ENCODE results near the gene GAS6.
"Not testable (repeated sequence)": the region's sequence is repeated elsewhere in the genome, so short reads cannot be mapped to it uniquely, and the experiment has no call there.

GAS6 gene

DNA sequence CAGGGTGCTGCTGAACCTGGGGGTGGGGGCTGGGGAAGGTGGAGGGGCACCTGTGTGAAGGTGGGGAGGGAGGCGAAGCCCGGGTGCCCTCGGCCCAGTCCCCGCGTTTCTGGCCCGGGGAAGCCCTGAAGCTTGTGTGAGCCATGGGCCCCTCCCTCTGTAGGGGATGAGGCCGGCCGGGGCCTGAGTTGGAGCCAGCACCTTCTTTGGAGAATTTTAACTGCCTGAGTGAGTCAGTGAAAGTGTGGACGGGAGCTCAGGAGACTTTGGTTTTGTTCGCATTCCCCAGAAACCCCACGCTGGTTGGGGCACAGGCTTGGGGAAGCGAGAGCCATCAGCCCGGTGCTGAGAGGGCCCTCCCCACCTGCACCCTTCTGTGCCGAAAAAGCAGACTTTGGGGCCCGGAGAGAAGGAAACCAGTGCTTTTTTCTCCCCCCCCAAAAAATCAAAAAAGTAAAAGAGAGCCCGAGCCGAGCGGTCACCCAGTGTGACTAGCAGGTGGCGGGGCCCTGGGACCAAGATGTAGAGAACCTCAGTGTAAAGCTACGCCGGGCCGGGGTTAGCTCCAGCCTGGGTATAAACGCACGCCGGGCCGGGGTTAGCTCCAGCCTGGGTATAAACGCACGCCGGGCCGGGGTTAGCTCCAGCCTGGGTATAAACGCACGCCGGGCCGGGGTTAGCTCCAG is 59.7 kb downstream of the GAS6 start:
- DNase-seq, result no peak

- no peak for DNase-seq
Observed at GRCh38 chr13:113803409-113804016, 60.4 kb downstream of the GAS6 start.

- DNase-seq, result no peak
Observed at GRCh38 chr13:113802761-113803160, 61.1 kb downstream of the GAS6 start.

DNA sequence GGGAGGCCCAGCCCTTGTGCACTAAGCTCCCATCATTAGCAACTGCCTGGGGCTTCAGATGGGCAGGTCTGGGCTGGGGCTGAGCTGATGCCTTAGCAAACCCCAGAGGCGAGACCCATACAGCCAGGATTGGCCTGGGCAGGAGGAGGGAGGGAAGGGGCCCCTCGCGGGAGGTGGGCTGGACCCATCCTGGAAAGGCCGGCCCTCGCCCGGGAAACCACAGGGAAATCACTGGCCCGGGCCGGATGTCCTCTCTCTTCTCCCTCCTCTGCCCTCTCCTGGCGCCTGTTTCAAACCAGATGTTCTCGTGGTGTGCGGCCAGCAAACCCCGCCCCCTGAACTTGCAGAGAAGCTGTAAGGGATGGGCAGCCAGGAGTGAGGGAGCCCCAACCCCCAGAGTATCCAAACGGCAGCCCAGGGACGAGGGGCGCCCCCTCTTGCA is 61.8 kb downstream of the GAS6 start:
- DNase-seq, result peak; percentile 90

DNA sequence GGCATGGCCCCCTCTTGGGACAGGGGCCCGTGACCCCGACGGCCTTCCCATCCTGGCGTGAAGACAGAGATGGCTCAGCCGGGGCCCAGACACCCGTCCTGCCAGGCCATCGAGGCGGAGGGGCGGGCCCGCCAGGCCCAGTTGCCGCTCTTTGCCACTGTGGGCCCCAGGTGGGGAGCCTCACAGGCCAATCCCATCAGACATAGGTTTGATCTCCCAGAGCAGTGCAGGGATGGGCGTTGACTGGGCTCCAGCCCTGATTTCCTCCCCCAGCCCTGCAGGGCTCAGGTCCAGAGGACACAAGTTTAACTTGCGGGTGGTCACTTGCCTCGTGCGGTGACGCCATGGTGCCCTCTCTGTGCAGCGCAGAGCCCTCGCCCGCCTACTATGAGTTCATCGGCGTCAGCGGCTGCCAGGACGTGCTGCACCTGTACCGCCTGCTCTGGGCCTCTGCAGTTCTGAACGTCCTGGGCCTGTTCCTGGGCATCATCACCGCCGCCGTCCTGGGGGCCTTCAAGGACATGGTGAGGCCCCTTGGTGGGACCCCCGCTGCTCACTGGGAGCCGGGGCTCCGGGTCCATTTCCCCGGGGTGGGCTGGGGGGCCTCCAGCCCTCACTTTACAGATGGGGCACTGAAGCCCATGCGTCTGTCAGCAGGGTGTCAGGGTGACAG is 62.5 kb downstream of the GAS6 start:
- no peak for DNase-seq

DNA sequence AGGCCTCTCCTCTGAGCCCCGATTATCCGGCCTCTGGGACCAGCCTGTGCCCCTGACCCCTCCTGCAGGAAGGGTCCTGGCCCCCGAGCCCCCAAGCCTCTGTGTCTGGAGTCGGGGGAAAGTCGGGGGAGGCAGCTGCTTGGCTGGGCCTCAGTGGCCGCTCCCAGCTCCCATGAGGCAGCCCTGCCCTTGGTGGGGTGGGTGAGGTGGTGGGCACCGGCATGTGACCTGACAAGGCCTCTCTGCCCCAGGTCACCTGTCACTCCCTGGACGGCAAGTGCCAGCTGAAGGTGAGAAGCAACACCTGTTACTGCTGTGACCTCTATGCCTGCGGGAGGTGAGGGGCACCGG is 63.3 kb downstream of the GAS6 start:
- no peak for DNase-seq

GRCh38 chr13:113798200-113798811 is 65.6 kb downstream of the GAS6 start:
- no peak for DNase-seq

DNA sequence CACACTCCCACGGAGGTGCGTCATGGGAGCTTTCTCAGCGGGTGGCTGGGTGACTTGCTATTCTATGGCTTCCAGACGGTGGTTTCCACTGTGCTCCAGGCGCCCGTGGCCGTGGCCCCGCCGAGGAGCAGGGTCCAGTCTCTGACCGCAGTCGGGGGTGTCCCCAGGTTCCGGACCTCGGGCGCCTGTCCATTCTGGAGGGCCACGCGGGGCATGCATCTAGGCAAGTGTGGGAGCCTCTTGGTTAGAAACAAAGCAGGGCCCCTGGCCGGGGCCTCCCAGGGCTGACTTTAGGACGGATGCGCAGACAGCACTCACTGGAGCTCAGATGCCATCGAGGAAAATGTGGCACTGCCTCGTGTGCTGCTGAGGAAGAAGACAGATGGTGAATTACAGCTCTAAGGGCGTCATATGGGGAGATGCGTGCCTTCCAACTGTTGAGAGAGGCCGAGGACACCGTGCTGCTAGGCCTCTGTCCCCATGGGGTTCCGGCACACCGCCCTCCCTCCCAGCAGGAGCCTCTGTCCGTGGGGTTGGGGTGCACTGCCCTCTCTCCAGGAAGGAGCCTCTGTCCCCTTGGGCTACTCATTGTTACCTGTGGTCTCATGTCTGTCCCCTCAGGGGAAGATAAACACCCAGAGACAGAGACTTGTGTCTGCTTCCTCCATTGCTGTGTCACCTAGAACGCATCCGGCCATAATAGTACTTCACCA is 66.8 kb downstream of the GAS6 start:
- no peak for DNase-seq

GRCh38 chr13:113796211-113796963 is 67.5 kb downstream of the GAS6 start:
- DNase-seq, result peak; percentile 7

GRCh38 chr13:113795362-113795761 is 68.5 kb downstream of the GAS6 start:
- not testable (repeated sequence) for DNase-seq

DNA sequence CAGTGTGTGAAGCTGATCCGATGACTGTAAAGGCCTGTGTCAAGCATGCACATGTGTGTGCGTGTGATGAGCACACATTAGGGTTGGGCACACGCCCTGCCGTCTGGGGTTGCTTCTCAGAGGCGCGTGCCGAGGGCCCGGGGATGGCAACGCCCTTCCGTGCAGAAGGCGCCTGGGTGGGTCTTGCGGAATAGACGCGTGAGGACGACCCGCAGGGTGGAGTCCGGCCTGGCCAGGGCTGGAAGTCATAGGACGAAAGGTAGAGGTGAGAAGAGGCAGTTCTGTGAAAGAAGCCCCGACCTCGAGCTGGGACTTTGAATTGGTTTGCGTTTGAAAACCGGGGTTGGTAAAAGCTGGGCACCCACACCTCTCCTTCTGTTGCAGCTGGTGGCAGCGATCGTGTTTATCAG is 69.1 kb downstream of the GAS6 start:
- no peak for DNase-seq

DNA sequence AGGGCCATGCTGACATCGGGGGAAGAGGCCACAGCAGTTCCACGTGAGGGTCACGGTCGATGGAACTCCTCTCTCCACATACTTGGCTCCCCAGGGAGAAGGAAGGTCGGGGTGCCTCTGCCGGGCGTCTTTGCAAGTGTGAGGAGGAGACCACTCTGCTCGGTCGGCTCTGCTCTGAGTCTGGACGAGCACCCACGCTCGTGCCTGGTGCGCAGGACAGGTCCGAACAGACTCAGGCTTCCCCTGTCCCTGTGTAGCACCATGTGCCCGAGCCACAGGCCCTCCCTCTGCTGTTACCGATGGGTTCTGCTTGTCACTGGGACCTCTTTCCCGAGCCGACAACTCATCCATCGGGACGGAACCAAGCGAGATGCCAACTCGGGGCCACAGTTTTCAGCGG is 69.8 kb downstream of the GAS6 start:
- no peak for DNase-seq

- DNase-seq, result no peak
Observed at GRCh38 chr13:113793718-113794085, 70.2 kb downstream of the GAS6 start.

GRCh38 chr13:113792886-113793717 is 70.8 kb downstream of the GAS6 start:
- DNase-seq, result no peak

GRCh38 chr13:113792236-113792770 is 71.6 kb downstream of the GAS6 start:
- DNase-seq, result no peak

- no peak for DNase-seq
Observed at GRCh38 chr13:113791761-113792160, 72.1 kb downstream of the GAS6 start.

DNA sequence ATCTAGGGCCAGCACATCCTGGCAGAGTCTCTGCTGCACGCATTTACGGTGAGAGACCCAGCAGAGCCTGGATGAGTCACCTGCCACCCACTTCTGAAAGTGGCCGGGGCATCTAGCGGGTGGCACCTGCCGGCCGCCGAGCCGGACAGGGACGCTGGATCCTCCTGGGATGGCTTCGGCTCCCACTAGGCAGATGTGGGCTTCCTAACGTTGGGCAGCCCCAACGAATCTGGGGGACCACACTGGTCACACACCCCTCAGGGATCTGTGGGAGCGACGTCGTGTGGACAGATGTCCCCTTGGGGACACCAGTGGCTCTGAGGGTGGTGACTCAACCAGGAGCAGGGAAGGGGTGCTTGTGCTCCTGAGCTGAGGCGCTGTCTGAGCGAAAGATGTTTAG is 72.7 kb downstream of the GAS6 start:
- no peak for DNase-seq

GRCh38 chr13:113789931-113790330 is 73.9 kb downstream of the GAS6 start:
- not testable (repeated sequence) for DNase-seq

GRCh38 chr13:113789167-113789566 is 74.7 kb downstream of the GAS6 start:
- DNase-seq, result no peak

GRCh38 chr13:113788413-113789135 is 75.3 kb downstream of the GAS6 start:
- DNase-seq, result no peak

DNA sequence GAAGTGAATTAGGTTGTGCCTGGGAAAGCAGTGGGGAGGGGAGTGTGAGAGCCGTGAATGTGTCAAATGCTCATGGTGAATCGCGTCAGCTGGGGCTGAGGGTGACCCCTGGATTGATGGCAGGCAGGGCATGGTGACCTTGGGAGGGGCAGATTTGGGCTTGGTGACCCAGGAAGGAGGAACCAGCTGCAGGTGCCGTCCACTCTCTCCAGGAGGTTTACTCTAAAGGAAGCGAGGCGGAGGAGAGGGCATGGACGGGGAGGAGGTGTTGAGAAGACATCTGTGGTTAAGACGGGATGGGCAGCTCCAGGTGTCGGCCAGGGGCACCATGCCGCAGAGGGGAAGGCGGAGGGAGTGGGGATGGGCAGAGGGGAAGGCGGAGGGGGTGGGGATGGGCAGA is 76.2 kb downstream of the GAS6 start:
- DNase-seq, result no peak
